Glomerular visceral epithelial cell (primary cell): ENCODE data around the gene NAA38.
"Not testable (repeated sequence)": the region's sequence is repeated elsewhere in the genome, so short reads cannot be mapped to it uniquely, and the experiment has no call there.

ENCODE experiments used
- DNase-seq: peaks from one replicate; pipeline ENCODE4 v3.0.0-alpha.2; 2016; ENCODE audit errors: extremely low spot score

The NAA38 gene

GRCh38 chr17:7882068-7882467 is 24.7 kb upstream of the NAA38 start:
- DNase-seq: no peak

- DNase-seq: no peak
Observed at GRCh38 chr17:7881276-7882054, 24.1 kb upstream of the NAA38 start.

- no peak for DNase-seq
Observed at GRCh38 chr17:7880076-7880868, 22.9 kb upstream of the NAA38 start.

GRCh38 chr17:7878234-7878633 is 20.9 kb upstream of the NAA38 start:
- no peak for DNase-seq

GRCh38 chr17:7875804-7876370 is 18.5 kb upstream of the NAA38 start:
- no peak for DNase-seq

GRCh38 chr17:7873051-7873450 is 15.7 kb upstream of the NAA38 start:
- no peak for DNase-seq

- DNase-seq: no peak
Observed at GRCh38 chr17:7867881-7868329, 10.5 kb upstream of the NAA38 start.

GRCh38 chr17:7864995-7865650 is 7.8 kb upstream of the NAA38 start:
- DNase-seq: no peak

- DNase-seq: not testable (repeated sequence)
Observed at GRCh38 chr17:7864384-7864783, 7.0 kb upstream of the NAA38 start.

GRCh38 chr17:7862692-7863437 is 5.5 kb upstream of the NAA38 start:
- peak; percentile 49 for DNase-seq

- DNase-seq: no peak
Observed at GRCh38 chr17:7859028-7859427, 1.7 kb upstream of the NAA38 start.

GRCh38 chr17:7858522-7858810 is 1.1 kb upstream of the NAA38 start:
- DNase-seq: peak; percentile 57

- DNase-seq: peak; percentile 91
Observed at GRCh38 chr17:7857713-7858521, 558 bp upstream of the NAA38 start, which contains the start of gene CYB5D1. TSS of gene CYB5D1 (plus strand) at chr17:7858003. CDS start at chr17:7858135, 132 bp downstream.

GRCh38 chr17:7856011-7856810 is 1.1 kb downstream of the NAA38 start:
- no peak for DNase-seq

- DNase-seq: no peak
Observed at GRCh38 chr17:7855660-7856010, 1.7 kb downstream of the NAA38 start.

GRCh38 chr17:7854851-7855659 is 2.3 kb downstream of the NAA38 start, which contains the start of gene TMEM88:
TSS of gene TMEM88 (plus strand) at chr17:7855066. CDS start at chr17:7855075, 9 bp downstream.
- no peak for DNase-seq

- DNase-seq: no peak
Observed at GRCh38 chr17:7854078-7854777, 3.1 kb downstream of the NAA38 start.

- no peak for DNase-seq
Observed at GRCh38 chr17:7853691-7854038, 3.7 kb downstream of the NAA38 start.
